Measurements from ENCODE around the gene RMRP.

- TF ChIP-seq CTCF (IDR thresholded peaks at IDR 0.05), result peak; percentile 33 to 49 (median 36)
- TF ChIP-seq POLR2AphosphoS5 (IDR thresholded peaks at IDR 0.05), result no peak
Measured at GRCh38 chr9:35611230-35611797, 46.5 kb downstream of the RMRP start.

All from breast epithelium (tissue), 3 donors.